Smooth muscle cell of the umbilical artery (primary cell): ENCODE results near the gene KLRC1. TPM values are rescaled to one million over a fixed set of nuclear protein-coding genes. Genes with fewer than 3 reads are reported as not detected.

ENCODE experiments used
- total RNA-seq: library from RNA; depleted of rRNA; stranded (reverse); fragments of >200 nt; gene quantifications from 2 replicates; pipeline ENCODE4 v1.2.3, GENCODE V29; 2014

The KLRC1 gene
- total RNA-seq, result not detected in 2 replicates

DNA sequence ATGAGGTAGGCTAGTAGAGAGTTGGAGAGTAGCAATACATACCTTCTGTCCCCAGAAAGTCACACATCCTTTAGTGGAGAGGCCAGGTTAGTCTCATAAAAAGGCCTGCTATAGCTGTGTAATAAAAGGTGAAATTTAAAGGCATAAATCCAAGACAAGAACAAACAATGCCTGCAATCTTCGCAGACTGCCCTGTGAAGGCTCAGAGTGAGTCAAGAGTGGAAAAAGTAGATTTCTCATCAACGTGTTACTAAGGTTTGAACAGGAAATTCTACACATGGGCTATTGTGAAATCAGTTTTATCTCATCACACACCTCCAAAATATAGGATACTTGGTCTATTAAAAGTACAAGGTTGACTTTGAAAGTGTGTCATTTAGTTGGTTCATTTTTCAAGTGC, at the start of gene KLRC1:
KLRC1 (minus strand) TSS at position 222 of the 400 bp plus-strand sequence. CDS start 2,221 bp downstream, outside the sequence.

DNA sequence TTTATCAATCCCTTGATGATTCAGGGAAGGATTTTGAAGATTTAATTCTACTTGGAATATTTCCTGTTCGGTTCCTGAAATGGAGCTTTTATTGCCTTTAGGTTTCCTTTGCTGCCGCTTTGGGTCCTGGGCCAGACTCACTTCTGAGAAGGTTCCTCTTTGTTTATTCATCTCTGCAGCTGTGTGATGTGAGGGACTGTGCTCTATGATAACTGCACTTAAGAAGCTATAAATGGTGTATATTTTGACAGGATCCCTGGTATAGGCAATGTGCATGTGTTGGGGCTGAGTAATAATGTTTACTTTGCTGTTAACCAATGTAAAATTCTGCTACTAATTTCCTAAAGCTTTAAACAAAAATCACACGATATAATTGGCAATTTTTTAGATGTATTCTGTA, 17.4 kb downstream of the KLRC1 start, which contains the start of gene KLRC2:
KLRC2 (minus strand) TSS at position 195 of the 400 bp plus-strand sequence; CDS start at position 171, 24 bp downstream.

DNA sequence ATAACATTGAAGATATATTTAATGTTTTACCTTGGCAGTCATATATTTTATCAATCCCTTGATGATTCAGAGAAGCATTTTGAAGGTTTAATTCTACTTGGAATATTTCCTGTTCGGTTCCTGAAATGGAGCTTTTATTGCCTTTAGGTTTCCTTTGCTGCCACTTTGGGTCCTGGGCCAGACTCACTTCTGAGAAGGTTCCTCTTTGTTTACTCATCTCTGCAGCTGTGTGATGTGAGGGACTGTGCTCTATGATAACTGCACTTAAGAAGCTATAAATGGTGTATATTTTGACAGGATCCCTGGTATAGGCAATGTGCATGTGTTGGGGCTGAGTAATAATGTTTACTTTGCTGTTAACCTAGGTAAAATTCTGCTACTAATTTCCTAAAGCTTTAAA, 32.8 kb downstream of the KLRC1 start, which contains the start of gene KLRC3:
KLRC3 (minus strand) TSS at position 262 of the 400 bp plus-strand sequence; CDS start at position 217, 45 bp downstream.

DNA sequence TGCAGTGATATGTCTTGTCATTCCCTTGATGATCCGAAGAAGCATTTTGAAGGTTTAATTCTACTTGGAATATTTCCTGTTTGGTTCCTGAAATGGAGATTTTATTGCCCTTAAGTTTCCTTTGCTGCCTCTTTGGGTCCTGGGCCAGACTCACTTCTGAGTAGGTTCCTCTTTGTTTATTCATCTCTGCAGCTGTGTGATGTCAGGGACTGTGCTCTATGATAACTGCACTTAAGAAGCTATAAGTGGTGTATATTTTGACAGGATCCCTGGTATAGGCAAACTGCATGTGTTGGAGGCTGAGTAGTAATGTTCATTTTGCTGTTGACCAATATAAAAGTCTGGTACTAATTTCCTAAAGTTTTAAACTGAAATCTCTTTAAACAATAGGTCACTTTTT, 43.8 kb downstream of the KLRC1 start, which contains the start of gene KLRC4:
KLRC4 (minus strand) TSS at position 366 of the 400 bp plus-strand sequence; CDS start at position 184, 182 bp downstream.

Other genes starting within 250 kb of the KLRC1 start
- 49.0 and 79.3 TPM in 2 replicates for gene GABARAPL1, start 240.5 kb downstream of the KLRC1 start, total RNA-seq
- gene KLRD1, start 145.5 kb downstream of the KLRC1 start, total RNA-seq, result 0.14 and 0.30 TPM in 2 replicates
- not detected in 2 replicates for gene KLRK1, start 63.3 kb downstream of the KLRC1 start, total RNA-seq
- gene KLRC4, start 43.6 kb downstream of the KLRC1 start, total RNA-seq, result not detected in 2 replicates
- not detected in 2 replicates for gene KLRC3, start 32.8 kb downstream of the KLRC1 start, total RNA-seq
- gene KLRC2, start 17.4 kb downstream of the KLRC1 start, total RNA-seq, result not detected in 2 replicates
- 0.59 and 0.69 TPM in 2 replicates for gene EIF2S3B, start 52.5 kb upstream of the KLRC1 start, total RNA-seq
- gene MAGOHB, start 160.2 kb upstream of the KLRC1 start, total RNA-seq, result 21.4 and 22.7 TPM in 2 replicates
- gene STYK1, start 220.7 kb upstream of the KLRC1 start, total RNA-seq, result 1.6 TPM in 1 of 2 replicates, not detected in the other